Measurements from ENCODE around the gene NKX1-1.

NKX1-1 gene

DNA sequence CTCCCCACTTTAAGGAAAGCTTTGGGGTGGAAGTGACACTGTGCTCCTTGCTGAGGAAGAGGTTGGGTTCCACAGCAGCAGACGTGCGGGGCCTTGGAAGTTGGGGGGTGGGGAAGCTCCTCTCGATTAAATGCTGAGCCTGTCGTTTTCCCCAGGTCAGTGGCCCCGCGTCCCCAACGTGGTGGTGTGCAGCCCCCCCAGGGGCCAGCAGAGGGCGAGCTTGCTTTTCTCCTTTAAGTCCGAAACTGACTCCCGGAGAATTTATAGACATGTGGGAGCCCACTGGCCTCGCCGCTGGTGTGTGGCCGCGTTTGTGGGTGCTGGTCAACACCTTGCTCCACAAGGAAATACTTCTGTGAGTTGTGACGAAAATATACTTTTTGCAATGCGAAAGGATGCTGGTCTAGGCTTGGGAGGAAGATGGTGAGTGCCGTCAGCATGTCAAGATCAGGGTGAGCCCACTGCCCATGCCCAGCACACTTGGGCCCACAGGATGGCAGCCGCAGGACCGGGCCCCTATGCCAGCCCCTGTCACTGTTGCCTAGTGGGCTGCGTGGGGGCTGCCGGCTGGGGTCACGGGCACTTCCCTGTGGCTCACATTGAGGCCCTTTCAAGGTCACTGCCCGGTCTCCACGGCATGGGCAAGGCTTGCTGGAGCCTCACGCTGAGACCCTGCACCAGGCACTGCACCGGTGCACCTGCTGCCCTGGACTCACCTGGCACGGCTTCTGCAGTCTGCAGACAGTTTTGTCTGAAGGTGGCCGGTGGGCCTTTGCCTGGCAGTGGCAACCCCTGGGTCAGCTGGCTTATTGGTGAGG, 49.9 kb downstream of the NKX1-1 start:
- DNase-seq, result peak; percentile 14

DNA sequence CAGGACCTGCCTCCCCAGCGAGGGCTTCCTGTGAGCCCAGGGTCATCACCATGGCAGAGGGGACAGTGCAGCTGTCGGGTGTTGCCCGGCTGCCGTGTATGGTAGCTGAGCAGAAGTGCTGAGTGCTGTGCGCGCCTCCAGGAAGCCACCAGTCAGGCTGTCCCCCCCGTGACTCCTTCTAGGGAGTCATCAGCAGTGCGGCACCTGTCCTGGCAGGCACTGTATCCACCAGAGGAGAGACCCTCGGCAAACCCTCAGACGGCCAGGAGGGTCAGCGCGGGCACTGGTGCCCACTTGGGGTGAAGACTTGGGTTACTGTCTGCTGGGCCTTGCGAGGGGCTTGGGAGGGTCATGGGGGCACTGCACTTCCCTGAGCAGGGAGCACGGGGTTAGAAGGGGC, 50.9 kb downstream of the NKX1-1 start:
- DNase-seq, result no peak

DNA sequence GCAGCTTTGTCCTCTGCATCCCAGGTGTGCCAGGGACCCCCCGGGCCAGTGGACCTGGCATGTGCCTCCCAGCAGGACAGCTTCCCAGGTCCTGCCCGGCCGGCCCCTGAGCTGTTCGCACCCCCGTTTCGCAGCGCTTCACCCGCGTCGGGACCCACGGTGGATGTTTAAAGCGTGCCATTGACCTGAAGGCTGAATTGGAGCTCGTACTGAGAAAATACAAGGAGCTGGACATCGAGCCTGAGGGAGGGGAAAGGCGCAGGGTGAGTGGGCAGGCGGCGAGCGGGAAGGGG, 51.3 kb downstream of the NKX1-1 start:
- DNase-seq, result no peak

DNA sequence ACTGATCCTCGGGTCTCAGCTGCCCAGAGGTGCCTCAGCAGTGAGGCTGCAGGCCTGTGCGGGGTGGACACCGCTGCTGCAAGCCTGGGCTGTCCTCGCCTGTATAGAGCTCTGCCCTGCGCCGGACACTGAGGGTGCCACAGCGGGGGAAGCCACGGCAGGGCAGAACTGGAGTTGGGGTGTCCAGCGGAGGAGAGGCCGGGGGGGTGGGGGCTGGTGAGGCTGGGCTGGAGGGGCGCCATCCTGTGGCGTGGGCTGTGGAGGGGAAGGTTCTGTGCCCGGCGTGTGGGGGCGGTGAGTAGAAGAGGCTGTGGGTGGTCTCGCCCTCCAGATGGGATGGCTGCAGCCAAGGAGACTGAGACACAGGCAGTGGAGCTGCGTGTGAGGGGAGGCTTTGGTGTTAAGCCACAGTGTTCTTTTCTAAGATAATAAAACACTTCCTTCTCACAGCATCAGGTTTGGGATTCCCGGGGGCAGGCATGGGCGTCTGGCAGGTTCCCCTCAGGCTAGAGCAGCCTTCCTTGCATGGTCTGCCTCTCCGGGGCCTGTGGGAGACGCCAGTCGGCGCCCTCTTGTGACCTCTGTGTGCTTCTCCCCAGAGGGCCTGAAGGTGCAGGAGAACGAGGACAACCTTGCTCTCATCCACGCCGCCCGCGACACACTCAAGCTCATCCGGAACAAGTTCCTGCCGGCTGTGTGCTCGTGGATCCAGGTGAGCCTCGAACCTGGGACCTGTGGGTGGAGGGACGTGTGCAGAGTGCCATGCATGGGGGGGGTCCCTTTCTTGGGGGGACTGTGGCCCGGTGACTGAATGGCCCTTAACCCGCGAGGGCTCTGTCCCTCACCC, 51.9 kb downstream of the NKX1-1 start:
- no peak for DNase-seq

DNA sequence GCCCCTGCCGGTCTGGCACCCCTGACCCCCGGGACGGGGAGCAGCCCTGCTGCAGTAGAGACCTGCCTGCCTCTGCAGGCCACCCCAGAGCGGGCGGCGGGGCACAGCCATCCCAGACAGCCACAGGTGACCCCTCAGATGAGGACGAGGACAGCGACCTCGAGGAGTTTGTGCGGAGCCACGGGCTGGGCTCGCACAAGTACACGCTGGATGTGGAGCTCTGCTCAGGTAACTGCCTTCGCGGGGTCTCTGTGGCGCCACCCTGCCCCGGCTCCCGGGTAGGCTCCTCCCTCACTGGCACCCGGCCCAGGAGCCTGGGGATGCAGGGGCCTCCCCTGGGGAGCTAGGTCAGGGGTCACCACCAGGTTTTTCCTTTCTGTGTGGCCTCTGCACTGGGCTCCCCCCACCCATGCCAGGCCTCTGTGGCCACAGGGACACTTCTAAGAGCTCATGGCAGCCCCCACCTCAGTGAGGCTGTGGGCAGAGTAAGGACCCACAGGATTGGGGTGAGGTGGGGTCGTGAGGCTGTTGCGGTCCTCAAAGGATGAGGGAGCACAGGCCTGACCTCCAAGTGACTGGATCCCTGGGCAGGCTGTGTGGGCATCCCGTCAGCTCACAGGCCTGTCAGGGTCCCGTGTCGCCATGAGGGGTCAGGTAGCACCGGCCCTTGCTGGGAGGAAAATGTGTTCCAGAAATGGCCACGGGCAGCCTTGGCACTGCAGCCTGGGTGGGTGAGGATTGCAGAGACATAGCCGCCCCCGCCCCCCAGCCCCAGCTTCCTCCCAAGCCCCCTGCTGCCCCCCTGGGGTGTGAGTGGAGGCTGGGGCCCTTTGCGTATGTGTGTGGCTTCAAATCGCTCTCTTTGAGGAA, 52.8 kb downstream of the NKX1-1 start:
- no peak for DNase-seq
